ENCODE data around the gene ASB5.

- no peak for TF ChIP-seq CTCF (IDR thresholded peaks at IDR 0.05; ENCODE audit: insufficient read depth, low read length, poor library complexity, severe bottlenecking)
- TF ChIP-seq EZH2phosphoT487 (conservative IDR thresholded peaks at IDR 0.05; ENCODE audit: low read length): no peak
Observed at GRCh38 chr4:176238157-176238610, 30.8 kb downstream of the ASB5 start.
